H4 (cell line): ENCODE measurements around the gene AGL. TPM values are rescaled to one million over a fixed set of nuclear protein-coding genes. Genes with fewer than 3 reads are reported as not detected.
A peak's percentile ranks its signal among the peaks of the same experiment; 100 is the strongest.
"Not testable (repeated sequence)": the region's sequence is repeated elsewhere in the genome, so short reads cannot be mapped to it uniquely, and the experiment has no call there.

Source experiments
- DNase-seq: peaks from one replicate; pipeline ENCODE4 v3.0.0-alpha.2; 2015; ENCODE audit warnings: low spot score
- total RNA-seq: library from RNA; depleted of rRNA; stranded (reverse); fragments of >200 nt; shearing (Covaris generic); gene quantifications from 2 replicates; pipeline ENCODE4 v1.2.3, GENCODE V29; 2014; rRNA removed

Gene AGL
- 6.6 and 10.6 TPM in 2 replicates for total RNA-seq

- DNase-seq = peak; percentile 67
Observed at GRCh38 chr1:99849744-99850458, at the start of gene AGL. AGL (plus strand) TSS chr1:99850361; CDS start chr1:99851043, 682 bp downstream.

- no peak for DNase-seq
Observed at GRCh38 chr1:99801584-99801983, 48.6 kb upstream of the AGL start.

- no peak for DNase-seq
Observed at GRCh38 chr1:99806882-99807281, 43.3 kb upstream of the AGL start.

- peak; percentile 91 for DNase-seq
Observed at GRCh38 chr1:99808391-99809115, 41.6 kb upstream of the AGL start.

GRCh38 chr1:99811075-99811474, 39.1 kb upstream of the AGL start:
- no peak for DNase-seq

GRCh38 chr1:99811747-99812146, 38.4 kb upstream of the AGL start:
- no peak for DNase-seq

- no peak for DNase-seq
Observed at GRCh38 chr1:99814373-99814900, 35.7 kb upstream of the AGL start.

GRCh38 chr1:99816656-99817055, 33.5 kb upstream of the AGL start:
- no peak for DNase-seq

- no peak for DNase-seq
Observed at GRCh38 chr1:99818063-99818699, 32.0 kb upstream of the AGL start.

- no peak for DNase-seq
Observed at GRCh38 chr1:99820546-99820945, 29.6 kb upstream of the AGL start.

GRCh38 chr1:99825098-99825497, 25.1 kb upstream of the AGL start:
- no peak for DNase-seq

GRCh38 chr1:99825702-99826101, 24.5 kb upstream of the AGL start:
- no peak for DNase-seq

- no peak for DNase-seq
Observed at GRCh38 chr1:99827970-99828369, 22.2 kb upstream of the AGL start.

- no peak for DNase-seq
Observed at GRCh38 chr1:99829269-99829668, 20.9 kb upstream of the AGL start.

GRCh38 chr1:99833911-99834310, 16.2 kb upstream of the AGL start:
- not testable (repeated sequence) for DNase-seq

GRCh38 chr1:99836171-99837103, 13.7 kb upstream of the AGL start:
- DNase-seq = not testable (repeated sequence)

- not testable (repeated sequence) for DNase-seq
Observed at GRCh38 chr1:99840353-99840752, 9.8 kb upstream of the AGL start.

- no peak for DNase-seq
Observed at GRCh38 chr1:99843760-99844159, 6.4 kb upstream of the AGL start.

GRCh38 chr1:99845201-99845600, 5.0 kb upstream of the AGL start:
- DNase-seq = not testable (repeated sequence)

GRCh38 chr1:99849413-99849743, 783 bp upstream of the AGL start:
- DNase-seq = no peak

- no peak for DNase-seq
Observed at GRCh38 chr1:99850459-99851291, 514 bp downstream of the AGL start.
